Endothelial cell of umbilical vein (primary cell): Measurements from ENCODE around the gene GFOD1.

Experiments
- POLR2A ChIP-seq: IDR thresholded peaks from 2 replicates; pipeline ENCODE4 v1.6.1; 2012; ENCODE audit warnings: low read depth, mild to moderate bottlenecking, control low read depth, low read length
- TF ChIP-seq, protein P1 (sequence below), 2 donors: IDR thresholded peaks; 1 replicate in 1 of 2; 2 replicates in 1 of 2; pipeline ENCODE4 v1.5.1; 2011; ENCODE audit warnings: low read length in 2 of 2, mild to moderate bottlenecking in 2 of 2, moderate library complexity in 2 of 2, control low read depth in 1 of 2, inconsistent platforms in 1 of 2, low read depth in 1 of 2; ENCODE audit not compliant: insufficient read depth in 1 of 2; ENCODE audit errors: extremely low read depth in 1 of 2
- TF ChIP-seq, protein P2 (sequence below): IDR thresholded peaks from 2 replicates; pipeline ENCODE4 v1.6.1; 2011; ENCODE audit not compliant: insufficient read depth, insufficient read length

DNA sequence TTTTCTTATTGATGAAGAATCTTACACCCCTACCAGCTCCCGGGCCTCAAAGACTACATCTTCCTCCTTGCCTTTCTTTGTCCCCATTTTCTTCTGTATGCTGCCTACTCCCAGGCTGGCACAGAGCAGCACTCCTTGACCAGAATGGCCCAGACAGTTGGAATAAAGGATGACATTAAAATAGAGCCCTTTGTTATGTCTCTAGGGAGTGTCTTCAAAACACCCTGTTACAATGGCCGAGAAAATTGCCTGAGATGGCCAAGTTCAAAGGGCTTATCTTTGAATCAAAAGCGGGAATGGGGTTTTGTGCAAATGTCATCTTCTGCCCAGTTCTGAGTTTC is 80.1 kb downstream of the GFOD1 start:
- TF ChIP-seq, protein P1, sequence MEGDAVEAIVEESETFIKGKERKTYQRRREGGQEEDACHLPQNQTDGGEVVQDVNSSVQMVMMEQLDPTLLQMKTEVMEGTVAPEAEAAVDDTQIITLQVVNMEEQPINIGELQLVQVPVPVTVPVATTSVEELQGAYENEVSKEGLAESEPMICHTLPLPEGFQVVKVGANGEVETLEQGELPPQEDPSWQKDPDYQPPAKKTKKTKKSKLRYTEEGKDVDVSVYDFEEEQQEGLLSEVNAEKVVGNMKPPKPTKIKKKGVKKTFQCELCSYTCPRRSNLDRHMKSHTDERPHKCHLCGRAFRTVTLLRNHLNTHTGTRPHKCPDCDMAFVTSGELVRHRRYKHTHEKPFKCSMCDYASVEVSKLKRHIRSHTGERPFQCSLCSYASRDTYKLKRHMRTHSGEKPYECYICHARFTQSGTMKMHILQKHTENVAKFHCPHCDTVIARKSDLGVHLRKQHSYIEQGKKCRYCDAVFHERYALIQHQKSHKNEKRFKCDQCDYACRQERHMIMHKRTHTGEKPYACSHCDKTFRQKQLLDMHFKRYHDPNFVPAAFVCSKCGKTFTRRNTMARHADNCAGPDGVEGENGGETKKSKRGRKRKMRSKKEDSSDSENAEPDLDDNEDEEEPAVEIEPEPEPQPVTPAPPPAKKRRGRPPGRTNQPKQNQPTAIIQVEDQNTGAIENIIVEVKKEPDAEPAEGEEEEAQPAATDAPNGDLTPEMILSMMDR (IDR thresholded peaks at IDR 0.05; ENCODE audit: extremely low read depth in 1 of 2, insufficient read depth in 1 of 2, low read depth in 1 of 2, low read length in 2 of 2): no peak
- TF ChIP-seq, protein P2, sequence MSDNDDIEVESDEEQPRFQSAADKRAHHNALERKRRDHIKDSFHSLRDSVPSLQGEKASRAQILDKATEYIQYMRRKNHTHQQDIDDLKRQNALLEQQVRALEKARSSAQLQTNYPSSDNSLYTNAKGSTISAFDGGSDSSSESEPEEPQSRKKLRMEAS: no peak
- TF ChIP-seq POLR2A: no peak
